HFF-Myc (cell line): ENCODE results near the gene CPN2.
A peak's percentile ranks its signal among the peaks of the same experiment; 100 is the strongest.

Experiments
- DNase-seq: peaks from one replicate; pipeline ENCODE4 v3.0.0-alpha.2; 2011; ENCODE audit warnings: low read depth; ENCODE audit errors: extremely low read depth
- H3K4me3 ChIP-seq: replicated peaks from 2 replicates; pipeline ENCODE4 v1.5.1; 2011; ENCODE audit warnings: low read depth, mild to moderate bottlenecking, control low read depth, low read length
- TF ChIP-seq, protein P1 (sequence below): IDR thresholded peaks from 2 replicates; pipeline ENCODE4 v1.5.1; 2012; ENCODE audit warnings: mild to moderate bottlenecking, low read depth, low read length, control low read depth; ENCODE audit errors: missing control alignments

The CPN2 gene

DNA sequence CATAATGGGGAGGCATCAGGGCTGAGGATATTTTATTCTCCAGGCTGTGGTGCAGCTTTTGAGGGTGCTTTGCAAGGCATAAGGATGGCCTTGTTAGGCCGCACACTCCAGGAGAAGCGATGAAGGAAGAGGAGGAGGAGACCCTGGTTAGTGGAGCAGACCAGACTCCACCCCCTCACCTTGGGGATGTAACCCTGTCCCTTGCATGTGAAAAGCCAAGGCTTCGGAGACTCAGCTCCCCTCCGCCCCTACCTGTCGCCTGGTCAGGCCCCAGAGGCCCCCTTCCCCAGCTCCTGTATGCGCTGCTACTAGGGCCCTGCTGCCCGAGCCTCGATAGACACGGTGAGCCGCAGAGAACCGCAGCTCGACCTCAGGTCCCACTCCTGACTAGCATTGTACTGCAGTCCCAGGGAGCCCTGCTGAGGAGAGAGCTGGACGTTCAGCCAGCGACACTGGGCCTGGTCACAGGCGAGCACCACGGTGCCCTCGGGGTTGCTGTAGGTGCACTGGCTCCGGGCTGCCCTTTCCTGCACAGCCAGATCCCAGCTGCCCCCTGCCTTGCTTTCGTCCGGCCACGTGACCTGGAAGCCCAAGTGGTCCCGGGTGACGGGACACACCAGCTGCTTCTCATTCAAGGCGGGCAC, 10.2 kb downstream of the CPN2 start:
- DNase-seq, result no peak
- TF ChIP-seq, protein P1, sequence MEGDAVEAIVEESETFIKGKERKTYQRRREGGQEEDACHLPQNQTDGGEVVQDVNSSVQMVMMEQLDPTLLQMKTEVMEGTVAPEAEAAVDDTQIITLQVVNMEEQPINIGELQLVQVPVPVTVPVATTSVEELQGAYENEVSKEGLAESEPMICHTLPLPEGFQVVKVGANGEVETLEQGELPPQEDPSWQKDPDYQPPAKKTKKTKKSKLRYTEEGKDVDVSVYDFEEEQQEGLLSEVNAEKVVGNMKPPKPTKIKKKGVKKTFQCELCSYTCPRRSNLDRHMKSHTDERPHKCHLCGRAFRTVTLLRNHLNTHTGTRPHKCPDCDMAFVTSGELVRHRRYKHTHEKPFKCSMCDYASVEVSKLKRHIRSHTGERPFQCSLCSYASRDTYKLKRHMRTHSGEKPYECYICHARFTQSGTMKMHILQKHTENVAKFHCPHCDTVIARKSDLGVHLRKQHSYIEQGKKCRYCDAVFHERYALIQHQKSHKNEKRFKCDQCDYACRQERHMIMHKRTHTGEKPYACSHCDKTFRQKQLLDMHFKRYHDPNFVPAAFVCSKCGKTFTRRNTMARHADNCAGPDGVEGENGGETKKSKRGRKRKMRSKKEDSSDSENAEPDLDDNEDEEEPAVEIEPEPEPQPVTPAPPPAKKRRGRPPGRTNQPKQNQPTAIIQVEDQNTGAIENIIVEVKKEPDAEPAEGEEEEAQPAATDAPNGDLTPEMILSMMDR, result no peak

DNA sequence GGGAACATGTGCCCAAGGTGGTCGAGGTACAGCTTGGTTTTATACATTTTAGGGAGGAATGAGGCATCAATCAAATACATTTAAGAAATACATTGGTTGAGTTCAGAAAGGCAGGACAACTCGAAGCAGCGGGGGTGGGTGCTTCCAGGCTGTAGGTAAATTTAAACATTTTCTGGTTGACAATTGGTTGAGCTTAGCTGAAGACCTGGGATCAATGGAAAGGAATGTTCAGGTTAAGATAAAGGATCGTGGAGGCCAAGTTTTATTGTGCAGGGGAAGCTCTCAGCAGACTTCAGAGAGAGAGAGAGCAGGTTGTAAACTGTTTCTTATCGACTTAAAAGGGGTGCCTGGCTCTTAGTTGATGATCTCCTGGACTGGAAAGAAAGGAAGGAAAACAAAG, 11.3 kb downstream of the CPN2 start:
- DNase-seq, result no peak
- TF ChIP-seq, protein P1, result no peak
- H3K4me3 ChIP-seq, result no peak overlapping the region

More for the DNA sequence above, 10.2 kb downstream of the CPN2 start:
- H3K4me3 ChIP-seq, result no peak overlapping the region

DNA sequence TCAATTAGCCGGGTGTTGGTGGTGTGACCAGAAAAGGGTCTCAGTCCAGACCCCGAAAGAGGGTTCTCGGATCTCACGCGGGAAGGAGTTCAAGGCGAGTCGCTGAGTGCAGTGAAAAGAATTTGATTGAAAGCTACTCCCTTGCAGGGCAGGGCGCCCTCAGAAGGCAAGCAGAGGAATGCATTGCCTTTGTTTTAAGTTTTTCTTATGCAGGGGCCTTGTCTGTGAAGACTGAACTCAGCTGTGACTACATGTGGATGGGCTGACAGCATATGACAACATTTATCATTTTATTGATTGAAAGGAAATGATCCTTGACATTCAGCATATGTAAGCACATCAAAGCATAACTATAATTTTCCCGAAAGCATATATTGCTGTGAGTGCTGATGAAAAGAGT, 11.8 kb downstream of the CPN2 start:
- TF ChIP-seq, protein P1, result no peak
- DNase-seq, result no peak
- H3K4me3 ChIP-seq, result no peak overlapping the region

DNA sequence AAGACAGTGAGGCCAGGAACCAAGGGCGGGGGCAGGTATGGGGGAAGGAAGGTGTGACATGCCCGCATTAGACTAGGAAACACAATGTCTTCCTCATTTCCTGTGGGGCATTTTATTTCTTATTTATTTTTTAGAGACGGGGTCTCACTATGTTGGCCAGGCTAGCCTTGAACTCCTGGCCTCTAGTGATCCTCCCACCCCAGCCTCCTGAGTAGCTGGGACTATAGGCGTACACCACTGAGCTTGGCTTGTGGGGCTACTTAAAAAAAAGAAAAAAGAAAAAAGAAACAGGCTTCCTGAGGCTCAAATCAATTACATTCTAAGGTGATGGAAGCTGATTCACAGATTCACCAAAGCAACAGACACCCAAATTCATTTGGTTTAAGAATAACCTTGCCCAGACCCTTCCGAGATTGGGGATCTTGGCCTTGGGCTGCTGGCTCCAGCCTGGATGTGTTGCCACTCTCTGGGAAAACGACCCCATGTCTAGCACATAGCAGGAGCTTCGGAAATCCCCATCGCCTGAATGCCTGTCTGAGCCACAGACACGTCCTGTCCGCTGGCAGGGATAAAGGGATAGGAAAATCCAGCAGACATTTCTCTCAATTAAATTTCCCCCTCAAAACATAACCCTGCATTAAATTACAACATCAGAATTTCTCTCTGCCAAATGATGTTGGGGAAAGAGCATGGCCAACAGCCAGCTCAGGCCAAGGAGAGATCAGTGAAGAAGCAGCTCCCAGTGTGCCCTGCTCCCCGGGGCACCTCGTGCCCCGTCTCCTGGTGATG, 13.0 kb downstream of the CPN2 start:
- no peak overlapping the region for H3K4me3 ChIP-seq
- TF ChIP-seq, protein P1, result no peak
- no peak for DNase-seq

DNA sequence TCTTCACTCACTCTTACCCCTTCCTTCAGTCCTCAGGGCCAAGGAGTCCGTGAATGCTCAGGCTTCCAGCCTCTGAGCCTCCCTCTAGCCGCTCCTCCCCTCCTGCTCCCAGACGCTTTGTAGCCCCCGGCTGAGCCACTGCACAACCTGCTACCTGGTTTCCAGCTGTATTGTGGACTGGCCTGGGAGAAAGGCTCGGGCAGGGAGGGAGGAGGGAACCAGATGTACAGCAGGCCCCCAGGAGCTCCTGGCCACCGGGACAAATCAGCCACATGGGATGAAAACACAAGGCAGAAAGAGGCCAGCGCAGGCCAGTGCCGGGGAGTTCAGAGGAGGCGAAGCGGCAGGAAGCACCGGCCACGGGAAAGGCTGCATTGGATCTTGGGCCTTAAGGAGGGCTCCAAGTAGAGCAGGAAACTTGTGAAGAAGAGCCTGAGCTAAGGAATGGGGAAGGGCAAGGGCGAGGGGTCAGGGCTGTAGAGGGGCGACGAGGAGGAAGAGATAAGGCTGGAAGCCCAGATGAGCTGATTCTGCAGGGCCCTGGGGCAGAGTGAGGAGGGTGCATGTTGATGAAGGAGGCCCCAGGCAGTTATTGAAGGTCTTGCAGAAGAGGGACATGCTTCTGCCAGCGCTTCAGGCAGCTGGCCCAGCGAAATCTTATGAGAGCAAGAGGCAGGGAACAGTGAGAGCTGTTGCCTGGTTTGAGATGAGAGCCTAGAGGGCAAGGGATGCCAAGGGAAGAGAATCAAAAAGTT, 14.3 kb downstream of the CPN2 start:
- TF ChIP-seq, protein P1, result no peak
- no peak overlapping the region for H3K4me3 ChIP-seq
- no peak for DNase-seq

DNA sequence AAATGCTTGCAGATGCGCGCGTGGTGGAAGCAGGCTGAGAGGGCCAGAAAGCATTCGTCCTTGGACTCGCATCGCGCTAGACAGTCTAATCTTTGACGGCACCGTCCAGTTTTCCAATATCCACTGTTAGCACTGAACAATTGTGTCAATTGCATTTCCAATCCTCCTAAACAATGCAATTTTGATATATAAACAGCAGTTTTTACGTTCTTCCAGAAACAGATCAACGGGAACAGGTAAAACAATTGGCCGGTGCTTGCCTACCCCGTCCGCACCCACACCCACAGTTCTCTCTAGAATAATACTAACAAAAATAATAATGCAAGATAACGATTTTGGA, 17.2 kb downstream of the CPN2 start:
- peak overlapping the region; percentile 43; the same call in 1 of the 2 replicates for H3K4me3 ChIP-seq

More for the DNA sequence above, 17.2 kb downstream of the CPN2 start:
- no peak for DNase-seq
- TF ChIP-seq, protein P1, result no peak
